ENCODE results near the gene TAOK2.

The TAOK2 gene

GRCh38 chr16:29987371-29988085, 13.9 kb downstream of the TAOK2 start:
- DNase-seq (ENCODE audit: low read depth in 2 of 2) = no peak

- DNase-seq (ENCODE audit: low read depth in 2 of 2) = no peak
Measured at GRCh38 chr16:29988346-29989075, 14.8 kb downstream of the TAOK2 start.

DNA sequence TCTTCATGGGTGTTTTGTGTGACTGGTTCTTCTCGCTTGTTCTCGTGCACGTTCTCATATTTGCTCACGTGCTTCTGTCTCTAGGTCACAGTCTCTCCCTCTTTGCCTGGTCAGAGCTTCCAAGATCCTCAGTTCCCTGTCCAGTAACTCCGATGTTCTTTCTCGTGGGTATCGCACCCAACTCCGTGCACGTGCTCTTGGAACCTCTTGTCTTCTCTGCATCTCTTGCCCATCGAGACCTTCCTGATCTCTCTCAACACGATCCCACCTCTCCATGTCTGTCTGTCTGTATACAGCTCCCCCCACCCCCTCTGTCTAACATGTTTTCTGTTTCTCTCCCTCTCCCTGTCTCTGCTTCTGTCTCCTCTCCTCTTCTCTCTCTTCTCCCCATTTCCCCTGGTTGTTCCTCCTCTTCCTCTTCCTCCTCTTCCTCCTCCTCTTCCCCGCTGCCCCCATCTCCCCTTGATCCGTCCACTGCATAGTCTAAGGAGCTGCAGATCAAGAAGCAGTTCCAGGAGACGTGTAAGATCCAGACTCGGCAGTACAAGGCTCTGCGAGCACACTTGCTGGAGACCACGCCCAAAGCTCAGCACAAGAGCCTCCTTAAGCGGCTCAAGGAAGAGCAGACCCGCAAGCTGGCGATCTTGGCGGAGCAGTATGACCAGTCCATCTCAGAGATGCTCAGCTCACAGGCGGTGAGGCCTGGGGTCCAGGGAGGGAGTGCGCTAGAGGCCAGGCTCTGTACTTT, 15.6 kb downstream of the TAOK2 start:
- no peak for DNase-seq (ENCODE audit: low read depth in 2 of 2)

- no peak for DNase-seq (ENCODE audit: low read depth in 2 of 2)
Measured at GRCh38 chr16:29990034-29990433, 16.4 kb downstream of the TAOK2 start.

DNA sequence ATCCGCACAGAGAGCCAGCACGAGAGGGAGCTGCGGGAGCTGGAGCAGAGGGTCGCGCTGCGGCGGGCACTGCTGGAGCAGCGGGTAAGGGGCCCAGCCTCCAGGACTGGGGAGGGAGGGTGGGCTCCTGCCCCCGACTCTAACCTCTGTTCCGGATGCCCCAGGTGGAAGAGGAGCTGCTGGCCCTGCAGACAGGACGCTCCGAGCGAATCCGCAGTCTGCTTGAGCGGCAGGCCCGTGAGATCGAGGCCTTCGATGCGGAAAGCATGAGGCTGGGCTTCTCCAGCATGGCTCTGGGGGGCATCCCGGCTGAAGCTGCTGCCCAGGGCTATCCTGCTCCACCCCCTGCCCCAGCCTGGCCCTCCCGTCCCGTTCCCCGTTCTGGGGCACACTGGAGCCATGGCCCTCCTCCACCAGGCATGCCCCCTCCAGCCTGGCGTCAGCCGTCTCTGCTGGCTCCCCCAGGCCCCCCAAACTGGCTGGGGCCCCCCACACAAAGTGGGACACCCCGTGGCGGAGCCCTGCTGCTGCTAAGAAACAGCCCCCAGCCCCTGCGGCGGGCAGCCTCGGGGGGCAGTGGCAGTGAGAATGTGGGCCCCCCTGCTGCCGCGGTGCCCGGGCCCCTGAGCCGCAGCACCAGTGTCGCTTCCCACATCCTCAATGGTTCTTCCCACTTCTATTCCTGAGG, 17.4 kb downstream of the TAOK2 start:
- DNase-seq (ENCODE audit: low read depth in 2 of 2) = no peak

- no peak for DNase-seq (ENCODE audit: low read depth in 2 of 2)
Measured at GRCh38 chr16:29991571-29991904, 17.9 kb downstream of the TAOK2 start.

GRCh38 chr16:29992344-29992967, 18.8 kb downstream of the TAOK2 start:
- no peak for DNase-seq (ENCODE audit: low read depth in 2 of 2)

DNA sequence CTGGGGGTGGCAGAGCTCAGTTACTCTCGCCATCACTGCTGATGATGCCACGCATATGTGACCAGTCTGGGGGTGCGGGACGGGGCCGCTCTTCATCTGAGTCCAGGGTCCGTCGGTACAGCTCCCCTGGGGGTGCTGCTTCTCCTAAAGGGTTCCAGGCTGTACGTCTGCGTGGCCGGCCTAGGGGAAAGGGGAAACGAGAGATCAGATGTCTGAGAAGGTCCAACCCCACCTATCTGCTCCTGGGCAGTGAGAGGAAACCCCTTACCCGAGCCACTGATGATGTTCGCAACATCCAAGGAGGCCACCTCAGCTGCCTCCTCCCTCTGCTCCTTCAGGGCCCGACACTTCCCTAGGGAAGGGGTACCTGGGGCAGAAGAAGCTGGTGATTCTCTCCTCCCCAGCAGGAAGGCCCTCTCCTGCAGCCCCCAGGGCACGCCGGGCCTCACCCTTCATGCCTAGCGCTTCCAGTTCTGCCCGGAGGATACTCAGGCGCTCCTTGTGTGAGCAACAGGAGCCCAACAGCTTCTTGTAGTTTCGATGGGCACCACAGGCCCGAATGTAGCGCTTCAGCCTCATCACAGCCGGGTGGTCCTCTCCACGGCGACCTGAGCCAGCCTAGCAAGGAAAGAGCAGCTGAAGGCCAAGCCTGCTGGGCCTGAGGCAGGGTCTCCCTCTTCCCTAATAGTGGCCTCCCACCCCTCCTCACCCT, 19.7 kb downstream of the TAOK2 start:
- DNase-seq (ENCODE audit: low read depth in 2 of 2) = no peak

GRCh38 chr16:29993903-29994599, 20.4 kb downstream of the TAOK2 start:
- DNase-seq (ENCODE audit: low read depth in 2 of 2) = no peak

- DNase-seq (ENCODE audit: low read depth in 2 of 2) = peak; percentile 24 to 35
Measured at GRCh38 chr16:29994600-29995323, 21.1 kb downstream of the TAOK2 start.

DNA sequence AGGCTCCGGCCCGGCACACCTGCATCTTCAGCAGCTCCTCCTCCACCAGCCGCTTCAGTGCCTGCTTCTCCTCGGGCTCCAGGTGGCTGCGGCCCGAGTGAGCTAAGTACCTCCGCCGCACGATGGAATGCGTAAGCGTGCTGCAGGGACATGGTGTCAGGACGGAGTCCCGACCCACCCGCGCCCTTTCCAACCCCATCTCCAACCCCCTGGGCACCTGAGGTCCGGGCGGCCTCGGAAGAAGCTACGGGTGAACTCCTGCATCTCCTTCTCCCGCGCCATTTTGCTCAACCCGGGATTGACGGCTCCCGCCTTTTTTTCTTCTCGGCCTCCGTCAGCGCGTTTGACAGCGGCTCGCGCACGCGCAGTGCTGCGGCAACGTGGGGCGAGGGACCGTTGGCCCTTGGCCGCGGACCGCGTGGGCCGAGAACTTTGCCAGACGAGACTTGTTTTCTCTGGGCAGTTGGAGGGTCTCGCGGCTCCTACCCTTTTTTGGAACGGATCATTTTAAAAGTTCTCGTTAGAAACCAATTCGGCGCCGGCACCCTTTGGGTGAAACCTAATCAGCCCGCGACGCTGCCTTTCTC, 21.7 kb downstream of the TAOK2 start, which contains the start of gene HIRIP3:
Gene HIRIP3, minus strand, starts transcription at position 294 of the 587 bp plus-strand sequence. Its CDS starts 12 bp downstream, at position 282.
- peak; percentile 61 to 74 for DNase-seq (ENCODE audit: low read depth in 2 of 2)

GRCh38 chr16:29995911-29996765, 22.5 kb downstream of the TAOK2 start, which contains the start of gene INO80E:
Gene INO80E, plus strand, starts transcription at chr16:29996241. Its CDS starts 70 bp downstream, at chr16:29996311.
- peak; percentile 99 for DNase-seq (ENCODE audit: low read depth in 2 of 2)

- no peak for DNase-seq (ENCODE audit: low read depth in 2 of 2)
Measured at GRCh38 chr16:29996766-29997250, 23.1 kb downstream of the TAOK2 start.

GRCh38 chr16:29999605-30000004, 25.9 kb downstream of the TAOK2 start:
- no peak for DNase-seq (ENCODE audit: low read depth in 2 of 2)

GRCh38 chr16:30000735-30001631, 27.3 kb downstream of the TAOK2 start:
- DNase-seq (ENCODE audit: low read depth in 2 of 2) = no peak

- no peak for DNase-seq (ENCODE audit: low read depth in 2 of 2)
Measured at GRCh38 chr16:30002614-30003346, 29.1 kb downstream of the TAOK2 start.

All from stimulated activated CD8-positive, alpha-beta memory T cell treated with anti-CD3 and anti-CD28 coated beads, Interleukin-7, amount 100 ng/mL, for 1 hour (primary cell).